GM18498 (cell line): ENCODE data around the gene AK5.

Experiments
- ATAC-seq: cut with Tn5 transposase; IDR thresholded peaks from one replicate; pipeline ENCODE4 v1.9.1; 2021; ENCODE audit warnings: mild to moderate bottlenecking, moderate library complexity; ENCODE audit not compliant: unreplicated experiment

Gene AK5

GRCh38 chr1:77348549-77348948 is 66.7 kb downstream of the AK5 start:
- ATAC-seq, result no peak

GRCh38 chr1:77349275-77349674 is 67.5 kb downstream of the AK5 start:
- no peak for ATAC-seq

DNA sequence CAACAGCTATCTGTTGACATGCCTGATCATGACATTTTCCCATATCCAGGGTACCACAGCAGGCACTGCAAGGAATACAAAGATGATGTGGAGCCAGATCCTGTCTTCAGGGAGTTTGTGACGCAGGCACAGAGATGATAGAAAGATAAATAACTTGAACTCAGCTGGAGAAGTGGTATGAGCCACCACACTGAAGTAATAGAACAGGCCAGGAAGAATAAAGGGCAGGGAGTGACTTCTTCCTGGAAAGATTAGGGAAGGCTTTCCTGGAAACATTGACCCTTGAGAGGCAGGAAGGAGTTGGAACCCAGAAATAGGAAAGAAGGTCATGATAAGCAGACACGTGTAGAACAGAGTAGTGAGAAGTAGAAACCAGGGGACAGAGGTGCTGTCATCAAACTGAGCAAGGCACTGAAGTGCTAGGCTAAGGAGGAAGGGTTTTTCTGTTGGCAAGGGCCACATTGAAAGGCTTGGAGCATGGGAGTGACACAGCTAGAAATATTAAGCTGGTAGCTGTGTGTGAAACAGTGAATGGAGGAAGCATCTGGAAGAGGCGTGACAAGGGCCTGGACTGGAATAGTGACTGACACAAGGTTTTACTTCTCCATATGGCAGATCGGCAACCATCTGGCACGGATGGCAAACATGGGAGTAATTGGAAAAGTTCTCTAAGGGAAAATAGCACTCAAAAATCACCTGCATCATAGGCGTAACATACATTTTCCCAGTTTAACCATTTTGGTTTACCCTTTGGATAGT is 68.4 kb downstream of the AK5 start:
- no peak for ATAC-seq

- no peak for ATAC-seq
Measured at GRCh38 chr1:77354536-77354935, 72.7 kb downstream of the AK5 start.

- no peak for ATAC-seq
Measured at GRCh38 chr1:77355010-77355409, 73.2 kb downstream of the AK5 start.

DNA sequence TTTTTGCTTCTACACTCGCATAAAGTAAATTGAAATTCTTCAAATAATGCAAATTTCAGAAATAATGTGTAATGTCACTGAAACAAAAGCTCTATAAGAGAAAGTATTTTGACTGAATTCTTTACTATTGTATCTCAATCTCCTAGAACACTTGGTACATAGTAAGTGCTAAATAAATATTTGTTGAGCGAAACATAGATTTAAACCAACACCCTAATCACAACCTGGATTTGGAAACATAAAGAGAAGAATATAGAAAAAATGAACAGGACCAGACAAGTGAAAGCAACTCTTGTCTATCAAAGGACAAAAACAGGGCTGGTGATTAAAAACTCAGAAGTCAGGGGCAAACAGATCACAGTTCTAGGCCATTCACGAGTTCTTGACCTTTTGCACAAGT is 74.3 kb downstream of the AK5 start:
- ATAC-seq, result no peak

DNA sequence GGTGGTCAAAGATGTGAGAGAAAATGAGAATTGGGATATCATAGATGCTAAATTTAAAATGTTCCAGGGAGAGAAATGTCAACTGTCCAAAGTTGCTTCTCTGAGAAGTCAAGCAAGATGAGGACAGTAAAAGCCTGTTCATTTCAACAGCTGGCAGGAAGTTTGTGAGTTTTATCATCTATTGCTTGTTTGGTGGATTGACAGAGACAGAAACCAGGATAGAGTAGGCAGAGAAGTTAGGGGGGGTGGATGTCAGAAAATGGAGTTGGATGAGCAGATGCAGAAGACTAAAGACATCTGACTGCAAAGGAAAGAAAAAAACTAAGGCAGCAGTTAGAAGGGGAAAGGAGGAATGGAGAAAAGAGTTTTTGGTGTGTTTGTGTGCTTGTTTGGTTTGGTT is 78.4 kb downstream of the AK5 start:
- ATAC-seq, result no peak

DNA sequence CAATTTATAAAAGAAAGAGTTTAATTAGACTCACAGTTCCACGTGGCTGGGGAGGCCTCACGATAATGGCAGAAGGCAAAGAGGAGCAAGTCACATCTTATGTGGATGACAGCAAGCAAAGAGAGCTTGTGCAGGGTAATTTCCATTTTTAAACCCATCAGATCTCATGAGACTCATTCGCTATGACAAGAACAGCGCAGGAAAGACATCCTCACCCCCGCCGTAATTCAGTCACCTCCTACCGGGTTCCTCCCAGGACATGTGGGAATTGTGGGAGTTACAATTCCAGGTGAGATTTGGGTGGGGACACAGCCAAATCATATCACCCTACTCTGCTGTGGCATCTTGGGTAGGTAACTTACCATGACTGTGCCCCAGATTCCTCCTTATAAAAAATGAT is 79.8 kb downstream of the AK5 start:
- ATAC-seq, result no peak

- ATAC-seq, result no peak
Measured at GRCh38 chr1:77370161-77370560, 88.3 kb downstream of the AK5 start.

- no peak for ATAC-seq
Measured at GRCh38 chr1:77370583-77371306, 88.9 kb downstream of the AK5 start.

GRCh38 chr1:77371396-77371795 is 89.6 kb downstream of the AK5 start:
- no peak for ATAC-seq

GRCh38 chr1:77373702-77374101 is 91.9 kb downstream of the AK5 start:
- no peak for ATAC-seq

- no peak for ATAC-seq
Measured at GRCh38 chr1:77375541-77375940, 93.7 kb downstream of the AK5 start.

DNA sequence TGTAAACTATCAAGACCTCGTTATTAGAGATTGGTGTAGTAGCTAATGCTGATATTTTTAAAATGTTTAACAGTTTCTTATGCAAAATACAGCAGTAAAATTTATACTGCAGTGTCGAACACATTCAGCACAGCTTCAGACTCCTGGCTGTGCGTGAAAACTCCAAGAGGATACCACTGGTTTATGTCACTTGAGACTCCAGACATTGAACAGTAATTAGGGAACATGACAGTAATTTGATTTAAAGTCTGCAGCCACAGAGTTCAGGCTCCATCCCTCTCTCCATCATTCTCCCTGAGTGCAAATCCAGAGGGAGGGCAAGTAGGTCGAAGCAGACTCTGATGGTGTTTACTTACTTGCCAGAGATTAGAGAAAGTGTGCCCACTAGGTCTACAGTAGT is 94.2 kb downstream of the AK5 start:
- ATAC-seq, result no peak

DNA sequence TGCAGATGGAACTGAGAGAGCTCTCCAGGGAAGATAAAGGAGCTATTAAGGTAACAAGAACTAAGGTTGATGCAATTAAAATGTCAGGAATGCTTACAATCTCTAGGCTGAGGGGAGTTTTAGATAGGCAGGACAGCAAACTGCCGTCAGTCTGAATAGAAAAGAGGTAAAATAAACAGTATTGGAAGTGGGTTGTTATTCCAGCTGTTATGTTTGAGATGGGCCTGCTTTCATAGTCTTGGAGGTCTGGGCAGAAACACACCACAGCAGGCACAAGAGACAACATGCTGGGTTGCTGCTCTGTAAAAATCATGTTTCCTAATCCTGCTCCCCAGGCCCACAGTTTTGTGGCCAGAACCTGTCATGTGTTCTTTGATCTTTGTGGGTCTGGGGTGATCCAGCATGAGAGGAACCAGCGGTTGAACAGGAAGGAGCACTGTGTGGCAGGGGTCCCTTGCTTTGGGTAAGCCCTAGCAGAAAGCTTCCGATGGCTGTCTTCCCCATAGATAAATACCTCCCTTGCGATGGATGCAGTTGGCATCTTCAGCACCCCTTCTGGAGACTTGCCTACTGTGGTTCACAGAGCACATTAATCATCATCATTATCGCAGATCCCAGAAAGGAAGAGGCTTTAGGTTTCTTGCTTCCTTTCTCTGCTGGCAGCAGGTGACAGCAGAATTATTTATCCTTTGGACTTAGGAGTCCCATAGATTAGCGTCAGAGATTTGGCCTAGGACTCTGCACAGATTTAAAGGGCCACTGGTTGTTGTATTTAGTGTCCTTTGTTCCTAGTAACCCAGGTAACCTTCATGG is 97.1 kb downstream of the AK5 start:
- ATAC-seq, result no peak

DNA sequence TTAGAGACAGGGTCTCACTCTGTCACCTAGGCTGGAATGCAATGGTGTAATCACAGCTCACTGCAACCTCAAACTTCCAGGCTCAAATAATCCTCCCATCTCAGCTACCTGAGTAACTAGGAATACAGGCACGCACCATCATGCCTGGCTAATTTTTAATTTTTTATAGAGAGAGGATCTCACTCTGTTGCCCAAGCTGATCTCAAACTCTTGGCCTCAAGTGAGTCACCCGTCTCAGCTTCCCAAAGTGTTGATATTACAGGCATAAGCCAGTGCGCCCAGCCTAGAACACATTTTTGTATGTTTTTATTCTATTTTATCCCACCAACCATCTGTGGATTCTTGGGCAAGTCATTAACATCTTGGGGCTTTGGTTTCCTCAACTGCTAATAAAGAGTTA is 100.5 kb downstream of the AK5 start:
- ATAC-seq, result no peak

- no peak for ATAC-seq
Measured at GRCh38 chr1:77383236-77383635, 101.4 kb downstream of the AK5 start.

DNA sequence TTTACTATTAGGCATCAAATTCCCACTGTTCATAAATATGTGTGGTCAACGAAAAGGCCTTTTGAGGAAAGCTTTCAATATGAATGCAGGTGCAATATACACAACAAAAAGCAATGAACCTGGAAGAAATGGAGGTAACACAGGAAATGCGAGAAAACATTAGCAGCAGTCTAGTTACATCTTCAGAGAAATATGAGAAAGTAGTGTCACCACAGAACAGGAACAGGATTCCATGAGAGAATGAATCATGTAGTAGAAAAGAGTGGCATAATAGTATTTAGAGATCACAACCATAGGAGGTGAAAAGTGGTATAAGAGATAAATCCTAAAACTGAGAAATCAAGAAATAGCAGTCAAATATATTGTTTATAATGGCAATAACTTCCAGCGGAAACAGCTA is 103.7 kb downstream of the AK5 start:
- no peak for ATAC-seq

- ATAC-seq, result no peak
Measured at GRCh38 chr1:77386276-77386675, 104.5 kb downstream of the AK5 start.

GRCh38 chr1:77387553-77387952 is 105.7 kb downstream of the AK5 start:
- ATAC-seq, result no peak

DNA sequence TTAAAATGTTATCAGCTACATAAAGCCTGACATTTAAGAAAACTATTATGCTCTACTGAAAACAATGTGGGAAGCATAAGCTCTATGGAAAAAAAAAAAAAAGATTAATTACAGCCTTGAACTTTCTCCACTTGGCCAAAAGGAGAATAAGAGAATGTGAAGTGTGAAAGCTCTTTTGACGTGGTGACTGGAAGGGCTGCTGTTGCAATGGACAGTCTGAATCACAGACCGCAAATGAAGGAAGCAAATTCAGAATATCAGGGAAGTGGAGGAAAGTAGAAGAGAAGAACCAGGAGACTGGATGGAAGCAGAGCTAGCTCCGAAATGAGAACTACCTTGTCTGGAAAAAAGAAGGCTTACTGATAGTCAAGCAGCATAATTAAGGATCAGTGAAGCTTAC is 106.8 kb downstream of the AK5 start:
- no peak for ATAC-seq

DNA sequence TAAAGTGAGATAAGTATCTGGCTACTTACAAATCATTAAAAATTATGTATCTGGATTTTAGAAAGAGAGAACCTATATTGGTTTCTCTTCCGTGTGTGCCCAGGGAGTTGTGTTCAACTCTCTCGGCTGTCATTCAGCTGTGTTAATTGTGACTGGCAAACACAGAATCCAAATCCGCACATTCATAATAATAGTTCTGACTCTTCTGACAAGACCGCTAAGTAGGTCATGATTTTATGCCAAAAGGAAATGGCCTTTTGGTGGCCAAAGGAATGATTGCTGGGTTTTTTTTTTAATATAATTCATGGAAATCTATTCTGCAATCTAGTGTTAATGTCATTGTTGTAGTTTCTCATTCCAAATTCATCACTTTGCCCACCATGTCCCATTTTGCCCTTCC is 110.7 kb downstream of the AK5 start:
- ATAC-seq, result no peak
